Activated CD4-positive, alpha-beta T cell treated with anti-CD3 and anti-CD28 coated beads for 4 hours (primary cell): ENCODE measurements around the gene YJEFN3.

Experiments used
- DNase-seq, 2 donors: peaks; one replicate each; pipeline ENCODE4 v3.0.0-alpha.2; 2020

The YJEFN3 gene, protein sequence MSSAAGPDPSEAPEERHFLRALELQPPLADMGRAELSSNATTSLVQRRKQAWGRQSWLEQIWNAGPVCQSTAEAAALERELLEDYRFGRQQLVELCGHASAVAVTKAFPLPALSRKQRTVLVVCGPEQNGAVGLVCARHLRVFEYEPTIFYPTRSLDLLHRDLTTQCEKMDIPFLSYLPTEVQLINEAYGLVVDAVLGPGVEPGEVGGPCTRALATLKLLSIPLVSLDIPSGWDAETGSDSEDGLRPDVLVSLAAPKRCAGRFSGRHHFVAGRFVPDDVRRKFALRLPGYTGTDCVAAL

DNA sequence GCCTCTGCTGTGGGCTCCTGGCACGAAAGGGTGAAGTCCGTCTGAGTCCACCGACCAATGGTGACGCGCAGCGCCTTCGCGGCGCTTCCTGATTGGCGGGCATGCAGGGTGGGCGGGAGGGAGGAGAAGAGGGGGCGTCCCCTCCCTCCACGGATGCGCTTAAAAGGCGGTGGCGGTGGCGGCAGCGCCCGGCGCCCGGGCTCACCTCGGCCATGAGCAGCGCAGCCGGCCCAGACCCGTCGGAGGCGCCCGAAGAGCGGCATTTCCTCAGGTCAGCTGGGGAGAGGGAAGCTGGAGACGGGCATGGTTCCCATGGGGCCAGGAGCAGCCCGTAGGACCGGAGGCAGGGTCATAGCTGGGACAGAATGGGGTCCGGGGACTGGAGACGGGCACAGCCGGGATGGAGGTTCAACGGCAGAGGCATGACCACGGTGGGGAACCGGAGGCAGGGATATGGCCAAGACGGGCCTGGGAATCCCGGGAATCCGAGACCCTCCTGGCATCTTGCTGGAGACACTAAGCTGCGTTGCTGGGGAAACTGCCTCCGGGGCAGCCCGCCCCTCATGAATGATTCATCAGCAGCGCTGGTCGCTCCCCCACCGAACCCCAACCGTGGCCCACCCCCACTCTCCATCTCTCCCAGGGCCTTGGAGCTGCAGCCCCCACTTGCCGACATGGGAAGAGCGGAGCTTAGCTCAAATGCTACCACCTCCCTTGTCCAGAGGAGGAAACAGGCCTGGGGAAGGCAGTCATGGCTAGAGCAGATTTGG is at the start of gene YJEFN3:
Gene YJEFN3 (plus strand): TSS at position 191 of the 770 bp plus-strand sequence. CDS start 22 bp downstream, at position 213.
- no peak for DNase-seq

DNA sequence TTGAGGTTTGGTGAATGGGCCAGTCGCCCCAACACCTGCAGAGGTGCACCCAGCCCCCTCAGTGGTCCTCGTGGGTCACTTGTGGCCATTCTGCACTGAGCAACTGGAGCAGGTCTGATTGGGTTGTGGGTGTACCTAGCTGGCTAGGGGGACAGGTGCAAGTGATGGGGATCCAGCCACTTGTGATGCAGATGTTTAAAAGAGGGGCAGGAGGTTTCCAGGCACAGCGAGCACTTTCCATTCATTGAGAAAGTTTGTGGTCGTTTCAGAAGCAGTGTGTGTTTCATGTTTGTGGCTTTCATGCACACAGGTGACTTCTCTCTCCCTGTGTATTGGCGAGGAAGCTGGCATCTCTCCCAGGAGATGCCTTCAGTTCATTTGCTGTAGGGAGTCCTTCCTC is 48.0 kb upstream of the YJEFN3 start:
- no peak for DNase-seq

- DNase-seq, result no peak
Observed at GRCh38 chr19:19482809-19483596, 45.7 kb upstream of the YJEFN3 start.

DNA sequence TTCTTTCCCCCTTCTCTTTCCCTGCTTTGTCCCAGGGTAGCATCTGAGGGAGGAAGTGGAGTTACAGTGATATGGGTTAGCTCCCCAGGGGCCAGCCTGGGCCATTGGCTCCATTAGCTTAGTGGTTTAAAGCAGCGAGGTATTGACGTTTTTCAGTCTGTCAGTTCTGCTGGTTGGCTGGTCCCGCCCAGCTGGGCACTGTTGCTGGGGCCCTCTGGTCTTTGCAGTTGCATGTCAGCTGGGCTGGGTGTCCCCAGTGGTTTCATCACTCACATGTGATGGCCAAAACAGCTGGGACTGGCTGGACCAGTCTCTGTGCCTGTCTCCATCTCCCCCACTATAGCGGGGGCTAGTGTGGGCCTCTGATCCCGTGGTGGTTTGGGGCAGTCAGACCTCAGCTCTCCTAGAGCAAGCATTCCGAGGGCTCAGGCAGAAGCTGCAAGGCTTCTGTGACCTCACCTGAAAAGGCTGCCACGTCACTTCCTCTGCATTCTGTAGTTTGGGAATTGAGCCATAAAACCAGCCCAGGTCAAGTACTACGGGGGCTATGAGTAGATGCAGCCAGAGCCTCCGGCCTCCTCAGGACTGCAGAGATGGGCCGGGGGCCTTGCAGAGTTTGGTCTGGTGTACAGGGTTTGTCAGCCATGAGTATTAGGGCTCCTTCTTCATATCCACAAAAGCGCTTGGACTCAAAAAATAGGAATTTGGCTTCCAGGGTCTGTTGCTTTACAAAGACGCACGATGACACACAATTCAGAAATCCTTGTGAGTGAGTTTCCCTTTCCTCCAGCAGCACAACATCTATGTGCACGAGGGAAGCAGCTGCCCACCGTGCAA is 43.3 kb upstream of the YJEFN3 start:
- no peak for DNase-seq

DNA sequence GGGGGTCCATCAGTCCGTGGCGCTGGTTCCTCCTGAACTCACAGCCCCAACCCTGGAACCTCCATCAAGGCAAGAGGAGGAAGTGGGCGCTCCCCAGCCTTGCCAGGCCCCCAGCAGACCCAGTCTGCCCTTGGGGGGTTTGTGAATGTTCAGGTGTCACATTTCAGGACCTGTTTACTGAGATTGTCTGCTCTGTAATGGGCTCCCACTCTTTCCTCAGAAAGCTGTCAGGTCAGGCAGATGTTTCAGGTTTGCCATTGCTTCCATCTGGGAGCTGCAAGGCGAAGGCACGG is 42.8 kb upstream of the YJEFN3 start:
- no peak for DNase-seq

GRCh38 chr19:19486343-19487076 is 42.2 kb upstream of the YJEFN3 start:
- no peak for DNase-seq

- DNase-seq, result no peak
Observed at GRCh38 chr19:19487077-19487949, 41.4 kb upstream of the YJEFN3 start.

- DNase-seq, result no peak
Observed at GRCh38 chr19:19487950-19488874, 40.5 kb upstream of the YJEFN3 start.

DNA sequence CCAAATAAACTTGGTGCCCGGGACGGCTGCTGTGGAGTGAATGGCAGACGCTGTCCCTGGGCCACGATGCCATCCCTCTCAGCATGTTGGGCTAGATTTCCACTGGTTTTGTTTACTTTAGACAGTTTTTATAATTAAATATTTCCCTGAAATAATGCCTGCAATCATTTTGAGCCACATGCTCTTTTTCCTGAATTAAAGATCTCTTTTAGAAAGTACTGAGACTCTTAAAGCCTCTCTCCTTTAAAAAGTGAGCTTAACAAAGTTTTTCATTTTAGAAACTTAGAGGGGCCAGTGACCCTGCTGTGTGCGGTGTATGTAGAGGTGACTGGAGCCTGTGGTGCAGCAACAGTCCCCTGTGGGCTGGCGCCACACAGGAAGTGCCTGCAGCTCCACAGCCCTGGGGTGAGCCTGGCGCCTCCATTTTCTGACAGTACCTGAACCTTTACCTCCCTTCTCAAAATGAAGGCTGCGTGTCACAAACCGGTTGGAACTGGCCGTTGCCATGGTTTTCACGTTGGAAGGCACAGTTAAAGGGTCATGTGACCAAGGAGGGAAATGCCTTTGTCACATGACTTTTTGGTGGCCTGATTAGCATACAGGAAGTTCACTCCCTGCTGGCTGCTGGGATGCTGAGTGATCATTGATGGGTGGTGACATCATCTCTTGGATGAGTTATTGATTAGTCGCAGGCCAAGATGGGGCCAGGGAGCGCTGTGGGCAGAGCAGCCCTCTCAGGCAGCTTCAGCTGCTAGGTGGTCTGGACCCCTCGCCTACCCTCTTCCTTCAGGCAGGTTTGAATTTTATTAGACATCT is 39.6 kb upstream of the YJEFN3 start:
- DNase-seq, result peak; percentile 78 to 80

DNA sequence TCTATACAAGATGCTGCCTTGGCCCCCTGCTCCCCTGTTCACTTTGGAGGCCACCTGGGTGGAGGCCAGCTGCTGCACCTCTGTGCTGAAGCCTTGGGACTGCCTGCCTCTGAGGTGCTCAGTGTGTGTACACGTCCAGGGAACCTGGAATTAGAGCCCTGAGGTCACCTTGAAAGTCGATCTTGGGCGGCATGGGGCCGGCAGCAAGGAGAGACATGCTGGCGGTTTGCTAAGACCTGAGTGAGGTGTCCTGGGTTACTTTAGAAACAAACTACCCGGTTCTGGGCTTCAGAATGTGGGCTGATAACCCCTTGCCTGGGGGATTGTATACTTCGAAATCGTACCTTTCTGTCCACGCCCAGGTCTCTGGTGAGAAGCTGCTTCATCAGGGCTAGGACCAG is 38.9 kb upstream of the YJEFN3 start:
- no peak for DNase-seq

- DNase-seq, result peak; percentile 76 to 88
Observed at GRCh38 chr19:19490214-19490968, 38.3 kb upstream of the YJEFN3 start.

DNA sequence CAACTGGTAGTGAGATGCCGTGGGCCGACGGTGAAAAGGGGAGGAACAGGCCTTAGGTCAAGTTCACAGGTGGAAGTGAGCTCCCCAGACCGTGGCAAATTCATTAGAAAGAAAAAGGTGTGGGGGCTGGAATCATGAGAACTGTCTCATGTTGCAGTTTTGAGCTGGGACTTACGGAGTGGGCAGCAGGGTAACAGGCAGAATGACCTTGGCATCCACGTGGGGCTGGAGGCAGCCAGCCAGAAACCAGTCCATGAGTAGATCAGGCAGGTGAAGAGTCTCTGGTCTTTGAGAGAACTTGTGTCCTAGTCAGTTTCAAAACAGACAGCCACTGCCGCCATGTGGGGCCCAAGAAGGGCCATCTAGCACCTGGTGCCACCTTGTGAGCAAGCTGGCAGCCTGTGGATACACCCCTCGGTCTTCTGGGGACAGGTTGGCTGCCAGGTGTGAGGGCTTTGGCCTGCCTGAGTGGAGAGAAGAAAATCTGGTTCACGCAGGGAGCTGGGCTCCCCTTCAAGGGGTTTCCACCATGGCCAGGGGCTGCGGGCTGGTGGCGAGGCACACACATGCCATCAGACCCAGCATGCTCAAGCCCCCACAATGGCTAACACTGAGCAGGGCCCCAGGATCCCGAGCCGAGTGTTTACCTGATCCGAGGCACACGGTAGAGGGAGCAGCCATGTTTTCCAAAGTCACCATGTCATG is 37.2 kb upstream of the YJEFN3 start:
- DNase-seq, result no peak

GRCh38 chr19:19492026-19492610 is 36.6 kb upstream of the YJEFN3 start:
- no peak for DNase-seq

DNA sequence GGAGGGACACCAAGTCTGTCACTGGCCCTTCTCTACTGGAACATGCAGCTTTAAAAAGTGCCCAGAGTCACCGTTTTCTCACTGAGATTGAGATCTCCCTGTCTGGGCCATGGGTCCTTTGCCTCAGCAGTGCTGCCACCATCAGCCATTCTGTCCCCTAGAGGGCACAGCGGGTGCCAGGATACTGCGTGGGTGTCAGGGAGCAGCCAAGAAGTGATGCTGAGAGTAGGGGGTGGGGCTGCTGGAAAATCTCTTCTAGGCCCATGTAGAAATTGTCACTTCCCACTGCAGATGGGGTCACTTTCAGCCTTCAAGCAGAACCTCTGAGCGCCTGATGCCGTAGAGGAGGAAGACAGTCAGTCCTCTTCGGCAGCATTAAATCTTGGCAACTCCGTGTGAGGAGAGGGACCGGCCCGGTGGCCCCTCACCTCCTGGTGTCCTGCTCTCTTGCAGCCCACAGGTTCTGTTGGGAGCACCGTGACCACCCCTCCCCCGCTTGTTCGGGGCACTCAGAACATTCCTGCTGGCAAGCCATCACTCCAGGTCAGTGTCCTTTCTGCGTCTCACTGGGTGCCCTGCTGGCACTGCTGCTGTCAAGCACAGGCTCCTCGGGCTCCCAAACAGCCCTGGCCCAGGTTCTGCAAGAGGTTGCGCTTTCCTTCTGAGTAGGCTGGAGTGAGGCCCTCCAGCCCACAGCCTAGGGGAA is 34.7 kb upstream of the YJEFN3 start:
- DNase-seq, result no peak

- DNase-seq, result no peak
Observed at GRCh38 chr19:19495614-19496603, 32.8 kb upstream of the YJEFN3 start.
